DOHH2 (cell line): ENCODE measurements around the gene FKBP1B.

ENCODE experiments used
- CTCF ChIP-seq: fragments of 200-600 bp; sonication (generic); IDR thresholded peaks from one replicate; pipeline ENCODE4 v1.5.1; 2014; ENCODE audit warnings: antibody characterized with exemption, mild to moderate bottlenecking, low read depth, low read length; ENCODE audit not compliant: poor library complexity, severe bottlenecking
- EZH2phosphoT487 ChIP-seq: fragments of 200-600 bp; sonication (generic); IDR thresholded peaks from 2 replicates; pipeline ENCODE4 v1.6.1; 2017; ENCODE audit warnings: borderline replicate concordance, mild to moderate bottlenecking, antibody characterized with exemption, low read length, moderate library complexity, mixed read lengths

DNA sequence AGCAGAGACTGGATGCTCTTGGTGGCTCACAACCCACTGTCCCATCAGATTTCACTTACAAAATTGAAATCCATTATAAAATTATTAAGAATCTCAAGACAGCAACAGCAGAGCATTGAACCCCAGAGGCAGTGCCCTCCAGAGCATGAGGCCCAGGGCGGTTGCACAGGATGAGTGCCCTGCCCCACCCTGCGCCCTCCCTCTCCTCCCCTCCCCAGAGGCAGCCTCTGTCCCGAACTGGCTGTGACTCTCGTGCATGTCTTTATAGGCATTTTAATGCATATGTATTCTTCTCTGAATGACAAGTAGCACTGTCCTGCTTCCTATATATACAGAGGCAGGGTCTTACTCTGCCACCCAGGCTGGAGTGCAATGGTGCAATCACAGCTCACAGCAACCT is 29.3 kb upstream of the FKBP1B start:
- TF ChIP-seq CTCF (no peak), EZH2phosphoT487 (no peak)
